HUES48 (cell line): ENCODE results near the gene DNASE1L2.
"Not testable (repeated sequence)": the region's sequence is repeated elsewhere in the genome, so short reads cannot be mapped to it uniquely, and the experiment has no call there.

Experiments used
- H3K27ac ChIP-seq: one replicate; pipeline ENCODE4 v1.7.0; 2013; ENCODE audit warnings: low read depth, low read length, inconsistent platforms
- H3K27me3 ChIP-seq: 2 replicates; pipeline ENCODE4 v1.6.1; 2013; ENCODE audit warnings: mild to moderate bottlenecking, low read length; ENCODE audit not compliant: control insufficient read depth, insufficient read depth
- H3K36me3 ChIP-seq: 2 replicates; pipeline ENCODE4 v1.6.1; 2013; ENCODE audit warnings: low read length; ENCODE audit not compliant: control insufficient read depth, insufficient read depth
- H3K4me1 ChIP-seq: 2 replicates; pipeline ENCODE4 v1.6.1; 2013; ENCODE audit warnings: mild to moderate bottlenecking, low read length; ENCODE audit not compliant: control insufficient read depth, insufficient read depth
- H3K4me3 ChIP-seq: 2 replicates; pipeline ENCODE4 v1.5.1; 2013; ENCODE audit warnings: mild to moderate bottlenecking, low read depth, low read length
- H3K9ac ChIP-seq: 2 replicates; pipeline ENCODE4 v1.6.1; 2013; ENCODE audit warnings: mild to moderate bottlenecking, low read depth, low read length, moderate library complexity
- H3K9me3 ChIP-seq: 2 replicates; pipeline ENCODE4 v1.6.1; 2013; ENCODE audit warnings: low read length; ENCODE audit not compliant: control insufficient read depth, insufficient read depth

DNASE1L2 gene

GRCh38 chr16:2244301-2244700, 8.1 kb downstream of the DNASE1L2 start:
- no peaks in the 10 kb centered on the region for H3K27me3 ChIP-seq
- no peaks in the 10 kb centered on the region for H3K9me3 ChIP-seq
- H3K36me3 ChIP-seq: peaks cover 64% of the 10 kb centered on the region
- H3K4me1 ChIP-seq: no peaks in the 10 kb centered on the region
- no peak overlapping the region for H3K9ac ChIP-seq
- no peak overlapping the region for H3K27ac ChIP-seq
- H3K4me3 ChIP-seq: no peak overlapping the region

- peaks cover 65% of the 10 kb centered on the region for H3K36me3 ChIP-seq
- no peak overlapping the region for H3K4me3 ChIP-seq
- no peaks in the 10 kb centered on the region; the same call in 1 of the 2 replicates for H3K4me1 ChIP-seq
- no peaks in the 10 kb centered on the region for H3K9me3 ChIP-seq
- no peak overlapping the region for H3K9ac ChIP-seq
- no peak overlapping the region for H3K27ac ChIP-seq
- H3K27me3 ChIP-seq: no peaks in the 10 kb centered on the region
Measured at GRCh38 chr16:2244926-2245795, 8.9 kb downstream of the DNASE1L2 start.

- Histone ChIP-seq H3K9ac (no peak overlapping the region), H3K4me3 (no peak overlapping the region), H3K27me3 (no peaks in the 10 kb centered on the region), H3K36me3 (peaks cover 65% of the 10 kb centered on the region), H3K4me1 (no peaks in the 10 kb centered on the region; the same call in 1 of the 2 replicates), H3K9me3 (no peaks in the 10 kb centered on the region), H3K27ac (no peak overlapping the region)
Measured at GRCh38 chr16:2246301-2246885, 10.1 kb downstream of the DNASE1L2 start.

- Histone ChIP-seq H3K4me1 (peaks cover 6% of the 10 kb centered on the region; the same call in 1 of the 2 replicates), H3K9ac (peak overlapping the region; percentile 90), H3K4me3 (peak overlapping the region; percentile 81), H3K9me3 (no peaks in the 10 kb centered on the region), H3K27ac (peak overlapping the region; percentile 88), H3K36me3 (peaks cover 64% of the 10 kb centered on the region), H3K27me3 (no peaks in the 10 kb centered on the region)
Measured at GRCh38 chr16:2250652-2251295, 14.5 kb downstream of the DNASE1L2 start.

GRCh38 chr16:2251296-2252111, 15.3 kb downstream of the DNASE1L2 start, which contains the start of gene ECI1:
ECI1 (minus strand) TSS chr16:2251587; CDS start chr16:2251566, 21 bp downstream.
- Histone ChIP-seq H3K36me3 (peaks cover 64% of the 10 kb centered on the region), H3K4me1 (peaks cover 6% of the 10 kb centered on the region; the same call in 1 of the 2 replicates), H3K4me3 (peak within 1 kb of the TSS; percentile 81), H3K9me3 (no peaks in the 10 kb centered on the region), H3K9ac (peak within 1 kb of the TSS; percentile 90), H3K27ac (peak within 1 kb of the TSS; percentile 88), H3K27me3 (no peaks in the 10 kb centered on the region)

GRCh38 chr16:2252806-2253148, 16.5 kb downstream of the DNASE1L2 start:
- H3K9ac ChIP-seq: no peak overlapping the region
- no peak overlapping the region for H3K4me3 ChIP-seq
- no peaks in the 10 kb centered on the region for H3K27me3 ChIP-seq
- peak overlapping the region; percentile 40 for H3K27ac ChIP-seq
- H3K36me3 ChIP-seq: peaks cover 67% of the 10 kb centered on the region
- no peaks in the 10 kb centered on the region for H3K9me3 ChIP-seq
- H3K4me1 ChIP-seq: peaks cover 6% of the 10 kb centered on the region; the same call in 1 of the 2 replicates

GRCh38 chr16:2253293-2253692, 17.0 kb downstream of the DNASE1L2 start:
- peaks cover 70% of the 10 kb centered on the region for H3K36me3 ChIP-seq
- H3K4me3 ChIP-seq: no peak overlapping the region
- no peaks in the 10 kb centered on the region for H3K9me3 ChIP-seq
- no peak overlapping the region for H3K9ac ChIP-seq
- H3K4me1 ChIP-seq: peaks cover 6% of the 10 kb centered on the region; the same call in 1 of the 2 replicates
- H3K27ac ChIP-seq: peak overlapping the region; percentile 10
- no peaks in the 10 kb centered on the region for H3K27me3 ChIP-seq

GRCh38 chr16:2256531-2257140, 20.4 kb downstream of the DNASE1L2 start:
- Histone ChIP-seq H3K9me3 (no peaks in the 10 kb centered on the region), H3K27me3 (no peaks in the 10 kb centered on the region), H3K4me1 (0 out of 2 replicates have a peak, but pooled peaks cover 6% of the 10 kb centered on the region), H3K27ac (no peak overlapping the region), H3K36me3 (peaks cover 92% of the 10 kb centered on the region), H3K4me3 (no peak overlapping the region), H3K9ac (no peak overlapping the region)

- H3K36me3 ChIP-seq: peaks cover 94% of the 10 kb centered on the region
- no peak overlapping the region for H3K4me3 ChIP-seq
- no peaks in the 10 kb centered on the region for H3K9me3 ChIP-seq
- H3K4me1 ChIP-seq: no peaks in the 10 kb centered on the region
- H3K27ac ChIP-seq: no peak overlapping the region
- H3K9ac ChIP-seq: no peak overlapping the region
- H3K27me3 ChIP-seq: no peaks in the 10 kb centered on the region
Measured at GRCh38 chr16:2257726-2258125, 21.5 kb downstream of the DNASE1L2 start.

- not testable (repeated sequence) for H3K9ac ChIP-seq, H3K4me1 ChIP-seq, H3K4me3 ChIP-seq, H3K27me3 ChIP-seq, H3K9me3 ChIP-seq, H3K27ac ChIP-seq
- H3K36me3 ChIP-seq: peaks cover 94% of the 10 kb centered on the region
Measured at GRCh38 chr16:2258530-2258929, 22.3 kb downstream of the DNASE1L2 start.
